NCI-H446 treated with DMSO at 0.1 percent for 48 hours (cell line): ENCODE data around the gene SEMA4A.
A peak's percentile ranks its signal among the peaks of the same experiment; 100 is the strongest.
"Not testable (repeated sequence)": the region's sequence is repeated elsewhere in the genome, so short reads cannot be mapped to it uniquely, and the experiment has no call there.

Experiments used
- DNase-seq: peaks from one replicate; lab custom pipeline; 2025; lab: John Stamatoyannopoulos, UW

The SEMA4A gene

GRCh38 chr1:156160000-156160742, 6.8 kb downstream of the SEMA4A start:
- no peak for DNase-seq

DNA sequence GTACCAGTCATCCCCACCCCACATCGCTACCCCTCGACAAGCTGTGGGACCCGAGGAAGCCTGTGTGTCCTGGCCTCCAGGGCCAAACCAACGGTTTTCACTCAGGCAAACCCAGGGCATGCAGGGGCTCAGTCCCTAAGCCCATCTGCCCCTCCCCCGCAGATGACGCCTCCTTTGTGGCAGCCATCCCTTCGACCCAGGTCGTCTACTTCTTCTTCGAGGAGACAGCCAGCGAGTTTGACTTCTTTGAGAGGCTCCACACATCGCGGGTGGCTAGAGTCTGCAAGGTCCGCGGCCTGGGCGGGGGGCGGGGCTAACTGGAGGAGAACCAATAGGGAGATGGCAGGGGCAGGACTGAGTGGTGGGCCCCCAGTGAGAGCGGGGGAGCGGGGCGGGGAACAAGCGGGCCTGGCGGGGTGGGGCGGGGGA, 7.4 kb downstream of the SEMA4A start:
- DNase-seq = peak; percentile 31

GRCh38 chr1:156162430-156163037, 9.1 kb downstream of the SEMA4A start:
- DNase-seq = no peak

GRCh38 chr1:156163712-156164111, 10.3 kb downstream of the SEMA4A start:
- no peak for DNase-seq

GRCh38 chr1:156164125-156164831, 10.9 kb downstream of the SEMA4A start:
- DNase-seq = no peak

DNA sequence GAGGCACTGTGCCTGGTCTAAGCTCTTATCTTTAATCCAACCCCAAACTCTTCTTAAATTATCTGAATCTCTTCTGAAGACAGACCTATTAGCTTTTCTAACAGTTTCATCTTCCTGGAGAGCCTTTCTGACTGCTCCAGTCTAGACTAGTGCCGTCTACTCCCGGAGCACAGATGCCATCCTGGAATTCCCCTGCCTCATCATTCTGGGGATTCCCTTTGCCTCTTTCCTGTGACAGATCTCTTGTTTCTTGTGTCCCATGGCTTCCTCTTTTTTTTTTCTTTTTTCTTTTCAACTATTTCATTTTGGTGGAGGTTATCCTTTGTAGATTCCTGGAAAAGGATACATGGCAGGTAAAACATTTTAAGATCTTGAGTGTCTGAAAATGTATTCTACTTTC, 11.7 kb downstream of the SEMA4A start:
- DNase-seq = no peak

GRCh38 chr1:156167536-156167935, 14.2 kb downstream of the SEMA4A start:
- no peak for DNase-seq

DNA sequence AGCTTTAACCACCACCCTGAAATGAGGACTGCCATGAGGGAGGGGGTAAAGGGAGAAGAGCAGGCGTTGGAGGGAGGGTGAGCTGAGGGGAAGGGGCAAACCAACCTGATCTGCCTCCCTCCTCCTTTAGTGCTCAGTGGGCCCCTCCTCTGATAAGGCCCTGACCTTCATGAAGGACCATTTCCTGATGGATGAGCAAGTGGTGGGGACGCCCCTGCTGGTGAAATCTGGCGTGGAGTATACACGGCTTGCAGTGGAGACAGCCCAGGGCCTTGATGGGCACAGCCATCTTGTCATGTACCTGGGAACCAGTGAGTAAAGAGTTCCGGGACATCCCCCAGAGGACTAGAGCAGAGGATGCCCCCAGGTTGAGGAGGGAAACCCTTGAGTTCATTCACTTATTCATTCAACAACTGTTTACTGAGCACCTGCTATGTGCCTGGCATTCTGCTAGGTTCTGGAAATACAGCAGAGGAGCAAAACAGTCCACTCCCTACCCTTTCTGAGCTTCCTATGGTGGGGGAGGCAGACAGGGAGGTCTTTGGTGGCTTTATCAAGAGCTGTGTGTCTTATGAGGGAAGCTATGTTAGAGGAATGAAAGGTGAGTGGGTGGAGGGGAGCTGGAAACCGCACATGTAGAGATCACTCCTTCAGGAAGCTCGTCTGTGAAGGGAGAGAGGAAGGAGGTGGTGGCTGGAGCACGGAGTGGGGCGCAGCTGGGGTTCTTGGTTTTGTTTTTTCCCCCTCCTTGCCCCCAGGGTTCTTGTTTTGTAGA, 19.5 kb downstream of the SEMA4A start:
- DNase-seq = no peak

DNA sequence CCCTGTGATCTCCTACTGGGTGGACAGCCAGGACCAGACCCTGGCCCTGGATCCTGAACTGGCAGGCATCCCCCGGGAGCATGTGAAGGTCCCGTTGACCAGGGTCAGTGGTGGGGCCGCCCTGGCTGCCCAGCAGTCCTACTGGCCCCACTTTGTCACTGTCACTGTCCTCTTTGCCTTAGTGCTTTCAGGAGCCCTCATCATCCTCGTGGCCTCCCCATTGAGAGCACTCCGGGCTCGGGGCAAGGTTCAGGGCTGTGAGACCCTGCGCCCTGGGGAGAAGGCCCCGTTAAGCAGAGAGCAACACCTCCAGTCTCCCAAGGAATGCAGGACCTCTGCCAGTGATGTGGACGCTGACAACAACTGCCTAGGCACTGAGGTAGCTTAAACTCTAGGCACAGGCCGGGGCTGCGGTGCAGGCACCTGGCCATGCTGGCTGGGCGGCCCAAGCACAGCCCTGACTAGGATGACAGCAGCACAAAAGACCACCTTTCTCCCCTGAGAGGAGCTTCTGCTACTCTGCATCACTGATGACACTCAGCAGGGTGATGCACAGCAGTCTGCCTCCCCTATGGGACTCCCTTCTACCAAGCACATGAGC, 23.3 kb downstream of the SEMA4A start:
- DNase-seq = no peak

GRCh38 chr1:156177919-156178654, 24.7 kb downstream of the SEMA4A start:
- no peak for DNase-seq

- DNase-seq = no peak
These were observed 27.1 kb downstream of the SEMA4A start for GRCh38 chr1:156180471-156180870.

GRCh38 chr1:156181391-156181924, 28.1 kb downstream of the SEMA4A start:
- DNase-seq = not testable (repeated sequence)

GRCh38 chr1:156182010-156182779, 28.8 kb downstream of the SEMA4A start:
- DNase-seq = not testable (repeated sequence)

- DNase-seq = not testable (repeated sequence)
These were observed 33.2 kb downstream of the SEMA4A start for GRCh38 chr1:156186347-156187177.

GRCh38 chr1:156190265-156190664, 36.9 kb downstream of the SEMA4A start:
- not testable (repeated sequence) for DNase-seq

GRCh38 chr1:156191292-156191964, 38.0 kb downstream of the SEMA4A start:
- DNase-seq = no peak

- no peak for DNase-seq
These were observed 39.8 kb downstream of the SEMA4A start for GRCh38 chr1:156193208-156193487.

GRCh38 chr1:156193488-156194299, 40.3 kb downstream of the SEMA4A start, which contains the start of gene SLC25A44:
SLC25A44 (plus strand) TSS chr1:156194104; CDS start chr1:156199848, 5,744 bp downstream.
- peak; percentile 99 for DNase-seq
